Measurements from ENCODE around the gene DNAI2.

Gene DNAI2

DNA sequence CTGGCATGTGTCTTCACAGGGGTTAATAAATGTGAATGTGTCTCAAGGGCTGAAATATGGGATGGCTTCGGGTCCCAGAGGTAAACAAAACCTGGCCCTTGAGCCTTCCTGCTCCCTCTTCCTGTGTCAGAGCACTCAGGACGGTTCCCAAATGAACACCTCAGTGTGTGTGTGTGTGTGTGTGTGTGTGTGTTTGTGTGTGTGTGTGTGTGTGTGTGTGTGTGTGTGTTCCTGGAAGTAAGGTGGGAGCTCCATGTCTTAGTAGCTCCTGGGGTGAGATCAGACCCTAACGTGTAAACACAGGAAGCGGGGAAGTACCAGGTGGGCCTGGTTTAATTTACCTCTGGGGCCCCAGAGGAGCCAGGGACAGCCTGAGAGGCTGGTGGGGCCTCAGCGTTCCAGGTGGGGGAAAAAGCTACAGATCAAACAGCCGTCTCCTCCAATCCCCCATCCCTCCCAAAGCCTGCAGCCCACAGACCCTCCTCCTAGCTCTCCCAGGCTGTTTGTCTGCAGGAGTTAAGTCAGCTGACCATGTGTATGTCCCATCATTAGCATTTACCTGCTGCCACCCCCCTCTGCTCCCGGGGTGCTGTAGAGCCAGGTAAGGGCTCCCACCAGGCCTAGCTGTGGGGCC is 58.1 kb downstream of the DNAI2 start:
- intact Hi-C loops (cut with DNase I), result no loop called here
- no peak for DNase-seq

DNA sequence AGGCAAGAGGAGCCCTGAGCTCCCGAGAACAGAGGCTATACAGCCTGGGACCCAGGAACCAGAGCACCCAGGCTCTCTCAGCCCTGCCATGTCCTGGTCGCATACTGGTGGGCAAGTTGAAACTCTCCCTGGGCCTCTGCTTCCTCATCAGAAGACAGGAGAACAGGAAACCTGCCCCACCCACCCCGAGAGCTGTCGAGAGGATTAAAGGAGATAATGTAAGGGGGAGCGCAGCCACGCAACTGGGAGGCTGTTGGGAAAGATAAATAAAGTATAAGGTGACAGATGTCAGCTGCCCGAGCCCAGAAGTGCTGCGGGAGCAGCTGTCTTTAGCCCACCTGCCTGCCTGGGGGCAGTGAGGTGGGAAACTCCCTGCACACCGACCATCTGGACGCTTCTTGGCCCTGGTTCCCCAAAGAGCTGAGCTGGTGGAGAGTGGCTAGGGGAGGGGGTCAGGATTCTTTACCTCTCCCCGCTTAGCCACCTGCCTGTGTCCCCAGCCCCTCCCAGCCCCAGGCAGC is 58.8 kb downstream of the DNAI2 start:
- intact Hi-C loops (cut with DNase I), result no loop called here
- DNase-seq, result peak in 1 of 10 donors; percentile 65

DNA sequence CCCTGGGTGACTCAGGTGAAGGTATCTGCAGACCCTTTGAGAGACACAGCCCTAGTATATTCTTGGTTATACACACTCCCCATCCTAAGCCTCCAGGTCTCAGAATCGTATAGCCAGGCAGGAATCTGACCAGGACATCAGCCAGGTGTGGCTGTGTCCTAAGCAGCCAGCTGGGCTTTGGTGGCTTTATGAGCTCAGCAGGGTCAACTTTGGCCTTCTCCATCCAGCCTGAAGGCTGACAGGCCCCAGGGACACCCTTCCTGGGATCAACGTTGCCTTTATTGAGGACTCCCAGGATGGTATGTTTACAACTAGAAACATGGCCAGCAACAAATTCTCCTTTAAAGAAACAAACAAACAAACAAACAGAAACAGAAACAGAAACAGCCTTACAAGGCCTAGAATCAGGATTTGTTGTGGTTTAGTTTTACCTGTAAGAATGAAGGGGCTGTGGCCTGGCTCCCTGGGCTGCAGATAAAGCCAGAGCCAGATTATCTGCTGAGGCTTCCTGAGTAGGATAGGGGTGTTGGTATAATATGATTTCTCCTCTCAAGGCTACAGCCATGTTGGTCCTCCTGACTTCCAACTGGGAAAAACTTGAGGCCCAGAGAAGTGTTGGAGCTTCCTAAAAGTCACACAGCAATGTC is 60.5 kb downstream of the DNAI2 start:
- intact Hi-C loops (cut with DNase I), result no loop called here
- DNase-seq, result no peak

DNA sequence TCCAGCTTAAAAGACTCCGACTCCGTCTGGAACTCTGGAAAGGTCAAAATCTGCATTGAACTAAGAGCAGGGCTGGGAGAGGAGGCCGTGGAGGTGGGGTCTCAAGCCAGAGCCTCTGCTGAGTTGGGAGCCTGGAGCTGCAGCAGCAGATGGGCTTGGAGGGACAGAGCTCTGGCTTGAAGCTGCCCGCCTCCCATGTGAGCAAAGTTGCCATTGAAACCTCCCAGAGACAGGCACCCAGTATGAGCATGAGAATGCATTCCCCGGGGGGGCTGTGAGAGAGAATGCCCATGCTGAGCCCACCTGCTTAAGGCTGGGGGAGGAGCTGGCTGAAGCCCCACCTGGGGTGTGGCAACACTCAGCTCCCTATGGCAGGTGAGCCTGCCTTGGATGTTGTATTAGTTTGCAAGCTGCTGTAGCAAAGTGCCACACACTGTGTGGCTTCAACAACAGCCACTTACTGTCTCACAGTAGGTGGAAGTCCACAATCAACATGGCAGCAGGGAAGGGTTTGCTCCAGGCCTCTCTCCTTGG is 61.6 kb downstream of the DNAI2 start:
- DNase-seq, result no peak
- intact Hi-C loops (cut with DNase I), result no loop called here

DNA sequence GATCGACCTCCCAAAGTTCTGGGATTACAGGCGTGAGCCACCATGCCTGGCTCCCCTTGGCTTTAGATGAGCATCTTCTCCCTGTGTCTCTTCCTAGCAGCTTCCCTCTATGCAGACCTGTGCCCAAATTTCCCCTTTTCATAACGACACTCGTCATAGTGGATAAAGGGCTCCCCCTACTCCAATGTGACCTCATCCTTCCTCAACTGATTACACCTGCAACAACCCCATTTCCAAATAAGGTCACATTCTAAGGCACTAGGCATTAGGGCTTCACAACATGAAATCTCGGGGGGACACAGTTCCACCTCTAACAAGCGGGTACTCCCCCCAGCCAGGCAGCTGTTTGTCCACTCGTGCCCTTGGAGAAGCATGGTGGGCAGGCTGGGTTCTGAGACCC is 62.3 kb downstream of the DNAI2 start:
- no peak for DNase-seq
- intact Hi-C loops (cut with DNase I), result no loop called here

DNA sequence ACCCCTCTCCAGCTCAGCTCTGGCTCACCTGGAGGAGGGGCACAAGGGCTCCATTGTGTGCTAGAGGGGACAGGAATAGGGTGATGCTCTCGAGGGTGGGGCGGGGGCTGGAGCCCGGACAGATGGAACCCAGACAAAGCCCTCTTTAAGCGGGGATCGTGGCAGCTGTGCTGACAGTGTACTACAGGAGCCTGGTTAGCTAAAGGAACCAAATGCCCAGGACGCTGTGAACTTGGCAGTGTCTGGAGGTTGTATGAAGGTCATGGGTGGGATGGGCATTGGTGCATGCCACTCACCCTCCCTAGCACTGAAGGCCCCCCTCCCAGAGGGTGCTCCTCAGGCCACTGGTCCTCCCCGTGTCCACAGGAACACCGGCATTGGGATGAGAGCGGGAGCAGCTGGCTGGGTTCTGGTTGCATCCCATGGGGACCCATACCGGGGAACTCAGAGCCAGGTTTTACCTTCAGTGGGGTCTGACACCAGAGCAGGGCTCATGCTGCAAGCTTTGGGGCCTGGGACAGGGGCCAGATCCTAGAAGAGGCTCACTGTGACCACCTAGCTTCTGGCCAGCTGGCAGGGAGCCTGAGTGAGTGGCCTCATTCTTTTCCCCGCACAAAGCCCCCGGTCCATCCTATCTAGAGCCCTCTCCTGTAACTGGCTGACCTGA is 63.9 kb downstream of the DNAI2 start:
- DNase-seq, result peak in 8 of 10 donors; percentile 55 to 96 (median 76)
- intact Hi-C loops (cut with DNase I), result no loop called here

DNA sequence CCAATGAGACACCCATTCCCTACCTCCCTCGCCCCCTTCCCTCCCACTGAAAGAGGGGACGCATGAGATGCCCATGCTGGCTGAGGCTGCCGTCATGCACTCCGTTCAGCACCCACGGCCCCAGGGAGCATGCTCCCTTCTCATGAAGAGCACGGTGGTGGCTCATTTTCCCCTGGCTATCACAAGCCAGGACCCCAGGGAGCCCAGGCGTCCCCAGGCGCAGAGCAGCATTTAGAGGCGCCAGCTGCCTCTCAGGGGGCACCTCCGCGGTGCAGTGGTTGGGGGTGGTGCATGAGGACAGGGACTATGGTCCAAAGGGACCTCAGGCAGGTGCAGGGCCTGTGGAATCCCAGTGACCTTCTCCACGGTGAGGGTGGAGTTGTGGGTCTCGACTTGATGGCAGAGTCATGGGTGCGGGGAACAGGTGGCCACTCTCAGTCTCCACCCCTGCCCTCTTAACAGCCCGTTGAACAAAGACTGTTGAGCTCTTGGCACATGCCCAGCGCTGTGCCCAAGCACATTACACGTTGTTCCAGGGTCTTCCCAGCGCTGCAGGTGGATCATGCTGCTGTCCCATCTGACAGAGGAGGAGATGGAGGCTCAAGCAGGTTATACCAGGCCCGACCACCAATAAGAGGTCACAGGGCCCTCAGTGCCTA is 65.6 kb downstream of the DNAI2 start:
- DNase-seq, result no peak
- intact Hi-C loops (cut with DNase I), result no loop called here

DNA sequence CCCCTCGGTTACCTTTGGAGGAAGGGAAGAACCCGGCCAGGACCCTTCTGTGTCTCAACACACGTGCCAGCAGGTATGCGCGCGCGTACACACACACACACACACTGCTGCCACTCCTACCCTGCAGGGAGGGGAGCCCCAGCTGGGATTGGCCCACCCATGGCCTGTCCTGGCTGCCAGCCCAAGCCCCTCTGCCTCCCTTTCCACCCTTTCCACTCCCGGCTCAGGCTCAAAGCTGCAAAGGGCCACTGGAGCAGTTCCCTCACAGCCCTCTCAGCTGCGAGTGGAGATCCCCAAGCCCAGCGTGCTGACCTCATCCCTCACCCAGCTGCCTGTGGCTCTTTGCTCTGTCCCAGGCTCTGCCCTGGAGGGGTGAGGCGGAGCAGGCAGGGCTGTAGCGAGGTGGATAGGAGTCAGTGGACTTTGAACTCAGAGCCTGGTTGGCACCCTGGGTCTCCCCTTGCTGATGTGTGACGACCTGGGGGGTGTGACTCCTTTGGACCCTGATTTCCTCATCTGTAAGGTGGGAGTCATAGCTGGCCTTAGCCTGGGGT is 66.5 kb downstream of the DNAI2 start:
- peak in 7 of 10 donors; percentile 44 to 95 (median 69) for DNase-seq
- intact Hi-C loops (cut with DNase I), result no loop called here

DNA sequence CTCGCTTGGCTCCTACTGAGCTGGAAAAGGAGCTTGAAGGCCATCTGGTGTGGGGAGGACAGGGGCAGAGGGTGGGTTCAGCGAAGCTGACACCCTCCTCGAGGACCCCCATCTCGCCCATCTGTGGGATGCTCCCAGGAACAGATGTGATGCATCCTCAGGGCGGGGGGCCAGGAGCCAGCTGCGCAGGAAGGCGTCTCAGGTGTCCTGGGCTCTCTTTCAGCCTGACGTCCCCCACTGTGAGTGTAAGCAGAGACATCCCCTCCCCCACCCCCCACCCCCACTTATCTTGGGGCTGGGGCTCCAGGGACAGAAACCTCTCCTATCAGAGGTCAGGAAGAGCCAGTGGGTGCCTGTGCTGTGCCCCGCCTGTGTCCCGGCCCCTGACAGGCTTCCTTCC is 68.2 kb downstream of the DNAI2 start:
- intact Hi-C loops (cut with DNase I), result no loop called here
- DNase-seq, result no peak

DNA sequence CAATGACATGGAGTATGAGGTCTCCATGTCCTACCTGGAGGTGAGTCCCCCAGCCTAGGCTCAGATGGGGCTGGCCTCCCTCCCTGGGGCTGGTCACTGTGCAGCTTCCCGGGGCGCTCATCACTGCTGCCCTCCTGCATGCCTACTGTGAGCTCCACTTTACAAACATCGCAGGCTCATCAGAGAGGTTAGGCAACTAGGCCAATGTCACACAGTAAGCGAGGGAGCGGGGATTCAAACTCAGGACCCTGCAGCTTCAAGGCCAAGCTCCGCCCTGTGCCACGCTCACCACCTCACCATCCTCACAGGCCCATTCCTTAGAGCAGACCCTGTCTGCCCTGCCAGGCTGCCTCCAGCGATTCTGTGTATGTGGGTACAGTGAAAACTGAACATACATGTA is 69.1 kb downstream of the DNAI2 start:
- no peak for DNase-seq
- intact Hi-C loops (cut with DNase I), result no loop called here

DNA sequence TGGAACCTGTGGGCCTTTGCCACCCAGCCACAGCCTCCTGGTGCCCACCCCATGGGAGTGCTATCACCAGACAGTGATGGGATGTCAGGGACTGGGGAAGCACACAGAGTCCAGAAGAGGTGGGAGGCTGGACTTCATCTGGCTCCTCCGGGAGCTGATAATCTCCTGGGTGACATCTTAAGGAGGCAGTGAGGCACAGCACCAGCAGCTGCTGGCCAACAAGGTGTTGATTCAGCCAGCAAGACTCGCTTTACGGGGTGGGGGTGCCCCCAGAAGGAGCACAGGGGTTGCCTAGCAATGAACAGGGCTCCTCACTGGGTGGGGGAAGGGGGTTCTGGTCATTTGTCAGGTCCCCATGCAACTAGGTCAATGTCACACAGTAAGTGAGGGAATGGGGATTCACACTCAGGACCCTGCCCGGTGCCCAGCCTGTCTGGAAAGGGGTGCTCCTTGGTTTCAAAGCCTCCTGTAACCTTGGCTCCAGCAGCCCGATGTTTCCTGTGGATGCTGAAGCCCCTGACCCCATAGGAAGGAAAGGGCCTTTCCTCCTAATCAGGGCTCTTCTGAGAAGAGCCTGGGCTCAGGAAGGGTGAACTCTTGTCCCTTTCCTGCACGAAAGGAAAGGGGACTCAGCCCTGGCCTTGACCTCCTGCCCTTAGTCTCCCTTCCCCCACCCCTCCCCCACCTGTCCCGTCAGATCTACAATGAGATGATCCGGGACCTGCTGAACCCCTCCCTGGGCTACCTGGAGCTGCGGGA is 69.7 kb downstream of the DNAI2 start:
- DNase-seq, result no peak
- intact Hi-C loops (cut with DNase I), result no loop called here

DNA sequence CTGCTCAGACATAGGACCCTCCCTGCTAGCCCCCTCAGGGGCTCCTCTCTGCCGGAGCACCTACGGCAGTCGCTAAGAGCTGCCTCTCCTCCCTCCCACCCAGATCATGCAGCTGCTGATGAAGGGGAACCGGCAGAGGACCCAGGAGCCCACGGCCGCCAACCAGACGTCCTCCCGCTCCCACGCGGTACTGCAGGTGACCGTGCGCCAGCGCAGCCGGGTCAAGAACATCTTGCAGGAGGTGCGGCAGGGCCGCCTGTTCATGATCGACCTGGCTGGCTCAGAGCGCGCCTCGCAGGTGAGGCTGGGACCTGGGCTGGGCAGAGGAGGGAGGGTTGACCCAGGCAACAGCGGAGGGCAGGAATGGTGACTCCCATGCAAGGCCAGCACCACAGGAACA is 70.6 kb downstream of the DNAI2 start:
- DNase-seq, result no peak
- intact Hi-C loops (cut with DNase I), result no loop called here

DNA sequence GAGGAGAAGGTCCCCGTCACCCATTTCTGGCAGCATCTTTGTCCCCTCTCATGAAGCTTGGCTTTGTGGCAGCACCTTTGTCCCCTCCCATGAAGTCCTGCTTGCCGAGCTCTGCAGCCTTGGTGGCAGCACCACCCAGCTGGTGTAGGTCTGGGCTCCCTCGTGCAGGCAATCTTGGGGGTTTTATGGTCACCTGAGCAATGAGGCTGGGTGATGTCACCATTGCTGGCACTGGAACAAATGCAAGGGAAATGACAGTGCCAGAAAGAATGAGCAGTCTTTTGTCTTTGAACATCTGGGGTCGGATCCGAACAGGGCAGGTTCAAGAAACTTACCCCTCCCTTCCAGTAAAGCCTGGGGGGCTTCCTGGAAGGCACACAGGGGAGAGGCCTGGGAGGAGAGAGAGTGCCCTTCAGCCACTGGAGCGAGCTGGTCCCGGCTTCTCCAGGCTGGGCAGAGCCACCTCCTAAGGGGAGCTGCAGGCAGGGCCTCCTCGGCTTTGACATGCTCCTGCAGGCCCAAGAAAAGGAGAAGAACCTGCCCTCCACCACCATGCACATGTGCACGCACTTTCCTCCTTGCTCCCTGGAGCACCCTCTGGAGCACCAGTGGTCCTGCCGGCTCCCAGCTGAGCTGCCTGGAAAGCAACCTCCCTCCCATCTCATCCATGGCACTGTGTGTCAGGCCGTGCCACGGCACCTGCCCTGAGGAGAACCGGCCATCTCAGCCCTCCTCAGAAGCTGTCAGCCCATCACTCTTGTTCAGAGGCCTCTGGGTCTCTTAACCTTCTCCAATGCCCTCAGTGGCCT is 71.6 kb downstream of the DNAI2 start:
- DNase-seq, result no peak
- intact Hi-C loops (cut with DNase I), result no loop called here

DNA sequence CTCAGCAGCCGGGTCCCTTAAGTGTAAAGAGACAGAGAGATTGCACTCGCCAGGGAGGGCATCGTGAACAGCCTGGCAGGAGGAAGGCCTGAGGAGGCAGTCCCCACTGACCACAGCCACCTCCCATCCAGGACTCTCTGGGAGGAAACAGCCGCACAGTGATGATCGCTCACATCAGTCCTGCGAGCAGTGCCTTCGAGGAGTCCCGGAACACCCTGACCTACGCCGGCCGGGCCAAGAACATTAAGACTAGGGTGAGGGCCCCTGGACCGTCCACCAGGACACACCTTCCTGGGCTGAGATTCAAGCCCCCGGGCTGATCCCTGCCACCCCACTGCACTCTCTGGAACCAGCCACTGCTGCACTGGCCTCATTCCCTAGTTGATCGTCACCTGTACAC is 73.6 kb downstream of the DNAI2 start:
- intact Hi-C loops (cut with DNase I), result no loop called here

DNA sequence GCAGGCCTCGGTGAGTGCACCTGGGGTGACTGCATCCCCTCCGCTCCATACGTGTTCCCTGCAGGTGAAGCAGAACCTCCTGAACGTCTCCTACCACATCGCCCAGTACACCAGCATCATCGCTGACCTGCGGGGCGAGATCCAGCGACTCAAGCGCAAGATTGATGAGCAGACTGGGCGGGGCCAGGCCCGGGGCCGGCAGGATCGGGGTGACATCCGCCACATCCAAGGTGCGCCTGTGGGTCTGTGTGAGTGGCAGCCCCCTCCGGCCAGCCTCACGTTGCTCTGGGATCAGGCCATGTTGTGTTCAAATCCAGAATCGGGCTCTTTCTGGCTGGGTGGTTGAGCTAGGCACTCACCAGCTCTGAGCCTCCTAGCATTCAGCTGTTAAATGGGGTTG is 75.1 kb downstream of the DNAI2 start:
- intact Hi-C loops (cut with DNase I), result no loop called here
- DNase-seq, result no peak

More for the DNA sequence above, 73.6 kb downstream of the DNAI2 start:
- DNase-seq, result no peak

DNA sequence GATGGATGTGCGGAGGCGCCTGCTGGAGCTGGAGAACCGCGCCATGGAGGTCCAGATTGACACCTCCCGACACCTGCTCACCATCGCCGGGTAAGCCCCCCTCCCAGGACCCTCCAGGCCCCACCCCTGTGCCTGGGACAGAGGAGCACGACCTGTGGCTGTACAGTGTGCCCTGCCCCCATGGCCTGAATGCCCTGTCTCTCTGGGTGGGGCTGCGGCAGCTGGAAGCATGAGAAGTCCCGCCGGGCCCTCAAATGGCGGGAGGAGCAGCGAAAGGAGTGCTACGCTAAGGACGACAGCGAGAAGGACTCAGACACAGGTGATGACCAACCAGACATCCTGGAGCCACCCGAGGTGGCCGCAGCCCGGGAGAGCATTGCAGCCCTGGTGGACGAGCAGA is 76.5 kb downstream of the DNAI2 start:
- intact Hi-C loops (cut with DNase I), result no loop called here
- DNase-seq, result no peak

DNA sequence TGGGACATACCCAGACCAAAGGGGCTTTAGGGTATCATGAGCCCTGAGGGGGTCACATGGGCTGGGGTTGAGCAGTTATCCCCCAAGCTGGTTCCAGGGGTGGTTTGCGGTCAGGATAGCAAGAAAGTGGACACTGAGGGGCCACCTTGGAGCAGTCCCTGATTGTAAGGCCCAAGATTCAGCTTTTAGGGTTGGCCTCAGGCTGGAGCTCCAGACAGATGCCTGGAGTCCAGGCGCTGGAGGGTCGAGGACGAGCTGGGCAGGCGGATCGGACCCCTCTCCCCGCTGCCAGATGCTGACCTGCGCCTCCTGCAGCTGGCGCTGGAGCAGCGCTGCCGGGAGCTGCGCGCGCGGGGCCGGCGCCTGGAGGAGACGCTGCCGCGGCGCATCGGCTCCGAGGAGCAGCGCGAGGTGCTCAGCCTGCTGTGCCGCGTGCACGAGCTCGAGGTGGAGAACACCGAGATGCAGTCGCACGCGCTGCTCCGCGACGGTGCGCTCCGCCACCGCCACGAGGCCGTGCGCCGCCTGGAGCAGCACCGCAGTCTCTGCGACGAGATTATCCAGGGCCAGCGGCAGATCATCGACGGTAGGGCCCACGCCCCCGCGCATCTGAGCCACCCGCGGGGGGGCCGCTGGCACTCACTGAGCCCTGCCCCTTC is 77.6 kb downstream of the DNAI2 start:
- DNase-seq, result no peak
- intact Hi-C loops (cut with DNase I), result no loop called here

DNA sequence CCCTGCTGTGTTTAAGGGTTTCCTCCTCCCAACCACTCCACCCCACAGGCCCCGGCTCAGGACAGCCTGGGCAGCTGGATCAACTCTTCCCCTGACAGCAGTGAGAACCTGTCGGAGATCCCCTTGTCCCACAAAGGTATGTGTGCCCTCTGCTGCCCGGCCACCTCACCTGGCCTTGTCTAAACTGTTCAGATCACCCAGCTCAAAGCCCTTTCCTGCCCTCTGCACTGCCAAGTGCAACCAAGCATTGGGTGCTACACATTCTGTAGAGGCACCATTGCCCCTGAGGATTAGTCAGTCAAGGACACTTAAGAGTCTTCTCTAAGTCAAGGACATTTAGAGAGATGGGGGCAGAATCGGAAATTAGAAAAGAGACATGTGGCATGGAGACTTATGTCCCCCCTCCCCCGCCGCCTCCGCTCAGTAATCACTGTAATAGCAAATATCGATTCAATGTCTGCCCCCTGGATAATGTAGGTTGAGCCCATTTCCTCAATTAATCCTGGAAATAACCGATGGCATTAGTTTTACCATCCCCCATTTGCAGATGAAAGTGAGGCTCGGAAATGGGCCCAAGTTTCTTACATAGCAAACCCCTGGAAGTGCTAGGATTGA is 79.5 kb downstream of the DNAI2 start:
- intact Hi-C loops (cut with DNase I), result no loop called here
- DNase-seq, result no peak
